OCI-LY1 (cell line): ENCODE results near the gene OR1E2.
"Not testable (repeated sequence)": the region's sequence is repeated elsewhere in the genome, so short reads cannot be mapped to it uniquely, and the experiment has no call there.

Experiments
- H2AFZ ChIP-seq: fragments of 200-600 bp; sonication (generic), shearing (Covaris generic); 2 replicates; pipeline ENCODE4 v1.6.0; 2014; ENCODE audit warnings: antibody characterized with exemption, mild to moderate bottlenecking, low read length
- H3F3A ChIP-seq: fragments of 200-600 bp; sonication (generic), shearing (Covaris generic); 2 replicates; pipeline ENCODE4 v1.6.0; 2014; ENCODE audit warnings: mild to moderate bottlenecking, antibody characterized with exemption, low read length, moderate library complexity; ENCODE audit not compliant: insufficient read depth
- H3K27ac ChIP-seq: fragments of 200-600 bp; sonication (generic); 2 replicates; pipeline ENCODE4 v1.5.1; 2014; ENCODE audit warnings: low read length, mixed run types, mild to moderate bottlenecking, low read depth; ENCODE audit not compliant: poor library complexity, severe bottlenecking
- H3K27me3 ChIP-seq: fragments of 200-600 bp; sonication (generic); 2 replicates; pipeline ENCODE4 v1.6.0; 2014; ENCODE audit warnings: antibody characterized with exemption, mild to moderate bottlenecking, low read length, moderate library complexity; ENCODE audit not compliant: insufficient read depth
- H3K36me3 ChIP-seq: fragments of 200-600 bp; sonication (generic); 2 replicates; pipeline ENCODE4 v1.6.1; 2014; ENCODE audit warnings: mild to moderate bottlenecking, antibody characterized with exemption, low read length, moderate library complexity, mixed read lengths; ENCODE audit not compliant: insufficient read depth
- H3K4me1 ChIP-seq: fragments of 200-600 bp; sonication (generic); 2 replicates; pipeline ENCODE4 v1.5.1; 2014; ENCODE audit warnings: mild to moderate bottlenecking, low read length, moderate library complexity; ENCODE audit not compliant: insufficient read depth, severe bottlenecking
- H3K4me2 ChIP-seq: fragments of 200-600 bp; sonication (generic), shearing (Covaris generic); 2 replicates; pipeline ENCODE4 v1.6.1; 2014; ENCODE audit warnings: low read length
- H3K4me3 ChIP-seq: fragments of 200-600 bp; sonication (generic); 2 replicates; pipeline ENCODE4 v1.5.1; 2014; ENCODE audit warnings: low read length, low read depth, mild to moderate bottlenecking, mixed read lengths; ENCODE audit not compliant: poor library complexity, severe bottlenecking
- H3K79me2 ChIP-seq: fragments of 200-600 bp; shearing (Covaris generic); 2 replicates; pipeline ENCODE4 v1.6.1; 2016; ENCODE audit warnings: mixed run types, low read length, mixed read lengths; ENCODE audit not compliant: insufficient read depth
- H3K9ac ChIP-seq: fragments of 200-600 bp; sonication (generic), shearing (Covaris generic); 2 replicates; pipeline ENCODE4 v1.6.1; 2014; ENCODE audit warnings: mild to moderate bottlenecking, low read length, mixed read lengths
- H3K9me2 ChIP-seq: fragments of 200-600 bp; sonication (generic), shearing (Covaris generic); 2 replicates; pipeline ENCODE4 v1.6.1; 2014; ENCODE audit warnings: low read depth, mild to moderate bottlenecking, low read length, mixed read lengths
- H3K9me3 ChIP-seq: fragments of 200-600 bp; shearing (Covaris generic); 2 replicates; pipeline ENCODE4 v1.6.1; 2014; ENCODE audit warnings: low read length, mixed read lengths
- H4K20me1 ChIP-seq: fragments of 200-600 bp; sonication (generic), shearing (Covaris generic); 2 replicates; pipeline ENCODE4 v1.6.0; 2016; ENCODE audit warnings: mild to moderate bottlenecking, low read length; ENCODE audit not compliant: insufficient read depth
- EZH2 ChIP-seq: fragments of 200-600 bp; sonication (generic), shearing (Covaris generic); IDR thresholded peaks from 2 replicates; pipeline ENCODE4 v1.8.0; 2017; ENCODE audit warnings: borderline replicate concordance, mixed run types, mild to moderate bottlenecking, antibody characterized with exemption, low read length, moderate library complexity, mixed read lengths
- TF ChIP-seq, protein P1 (sequence below): fragments of 200-600 bp; sonication (generic), shearing (Covaris generic); IDR thresholded peaks from 2 replicates; pipeline ENCODE4 v1.5.1; 2017; ENCODE audit warnings: mild to moderate bottlenecking, antibody characterized with exemption, low read length, moderate library complexity, mixed read lengths

OR1E2 gene

GRCh38 chr17:3438368-3438767 lies 4.7 kb upstream of the OR1E2 start:
- no peaks in the 10 kb centered on the region for H3K9me3 ChIP-seq

GRCh38 chr17:3433215-3433614 lies 426 bp downstream of the OR1E2 start:
- H3K4me3 ChIP-seq, H3K27me3 ChIP-seq, H3F3A ChIP-seq, H4K20me1 ChIP-seq, H3K79me2 ChIP-seq, H3K4me2 ChIP-seq, H3K9me3 ChIP-seq, H3K4me1 ChIP-seq, H3K9ac ChIP-seq, H3K9me2 ChIP-seq, H3K27ac ChIP-seq, H3K36me3 ChIP-seq, H2AFZ ChIP-seq: not testable (repeated sequence)

More at GRCh38 chr17:3438368-3438767, 4.7 kb upstream of the OR1E2 start:
- H3K4me3 ChIP-seq, result no peak overlapping the region
- H3F3A ChIP-seq, result no peaks in the 10 kb centered on the region
- no peak overlapping the region for H3K9ac ChIP-seq
- no peaks in the 10 kb centered on the region for H3K4me1 ChIP-seq
- peaks cover 4% of the 10 kb centered on the region; the same call in 1 of the 2 replicates for H3K27me3 ChIP-seq
- H3K4me2 ChIP-seq, result no peak overlapping the region
- TF ChIP-seq EZH2, result no peak
- TF ChIP-seq, protein P1, sequence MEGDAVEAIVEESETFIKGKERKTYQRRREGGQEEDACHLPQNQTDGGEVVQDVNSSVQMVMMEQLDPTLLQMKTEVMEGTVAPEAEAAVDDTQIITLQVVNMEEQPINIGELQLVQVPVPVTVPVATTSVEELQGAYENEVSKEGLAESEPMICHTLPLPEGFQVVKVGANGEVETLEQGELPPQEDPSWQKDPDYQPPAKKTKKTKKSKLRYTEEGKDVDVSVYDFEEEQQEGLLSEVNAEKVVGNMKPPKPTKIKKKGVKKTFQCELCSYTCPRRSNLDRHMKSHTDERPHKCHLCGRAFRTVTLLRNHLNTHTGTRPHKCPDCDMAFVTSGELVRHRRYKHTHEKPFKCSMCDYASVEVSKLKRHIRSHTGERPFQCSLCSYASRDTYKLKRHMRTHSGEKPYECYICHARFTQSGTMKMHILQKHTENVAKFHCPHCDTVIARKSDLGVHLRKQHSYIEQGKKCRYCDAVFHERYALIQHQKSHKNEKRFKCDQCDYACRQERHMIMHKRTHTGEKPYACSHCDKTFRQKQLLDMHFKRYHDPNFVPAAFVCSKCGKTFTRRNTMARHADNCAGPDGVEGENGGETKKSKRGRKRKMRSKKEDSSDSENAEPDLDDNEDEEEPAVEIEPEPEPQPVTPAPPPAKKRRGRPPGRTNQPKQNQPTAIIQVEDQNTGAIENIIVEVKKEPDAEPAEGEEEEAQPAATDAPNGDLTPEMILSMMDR, result no peak
- H3K27ac ChIP-seq, result no peak overlapping the region
- no peaks in the 10 kb centered on the region for H4K20me1 ChIP-seq
- no peaks in the 10 kb centered on the region for H3K36me3 ChIP-seq
- no peaks in the 10 kb centered on the region for H3K9me2 ChIP-seq
- H3K79me2 ChIP-seq, result no peaks in the 10 kb centered on the region
- H2AFZ ChIP-seq, result no peak overlapping the region

GRCh38 chr17:3418222-3418621 lies 15.4 kb downstream of the OR1E2 start:
- Histone ChIP-seq H3K9me3 (no peaks in the 10 kb centered on the region), H3F3A (no peaks in the 10 kb centered on the region), H4K20me1 (no peaks in the 10 kb centered on the region), H3K27me3 (no peaks in the 10 kb centered on the region; the same call in 1 of the 2 replicates), H3K9ac (no peak overlapping the region), H3K4me3 (no peak overlapping the region), H3K9me2 (no peaks in the 10 kb centered on the region; the same call in 1 of the 2 replicates), H3K36me3 (no peaks in the 10 kb centered on the region), H3K4me1 (no peaks in the 10 kb centered on the region), H3K4me2 (no peak overlapping the region), H3K27ac (no peak overlapping the region), H3K79me2 (no peaks in the 10 kb centered on the region), H2AFZ (no peak overlapping the region)
- TF ChIP-seq EZH2, result no peak
- TF ChIP-seq, protein P1, result no peak

DNA sequence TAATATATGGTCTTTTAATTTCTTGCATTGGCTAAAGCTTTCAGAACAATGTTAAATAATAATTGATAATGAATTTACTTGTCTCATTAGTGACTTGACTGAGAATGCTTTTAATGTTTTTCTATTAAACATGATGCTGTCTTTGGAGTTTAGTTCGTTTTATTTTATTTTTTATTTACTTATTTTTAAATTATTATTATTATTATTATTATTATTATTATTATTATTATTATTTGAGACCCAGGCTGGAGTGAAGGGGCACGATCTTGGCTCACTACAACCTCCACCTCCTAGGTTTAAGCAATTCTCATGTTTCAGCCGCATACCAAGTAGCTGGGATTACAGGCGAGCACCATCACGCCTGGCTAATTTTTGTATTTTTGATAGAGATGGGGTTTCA lies 18.0 kb downstream of the OR1E2 start:
- TF ChIP-seq, protein P1, result no peak
- TF ChIP-seq EZH2, result no peak
- no peak overlapping the region for H3K27ac ChIP-seq
- no peaks in the 10 kb centered on the region for H3F3A ChIP-seq
- H3K9me3 ChIP-seq, result no peaks in the 10 kb centered on the region
- no peak overlapping the region for H3K4me2 ChIP-seq
- no peak overlapping the region for H3K9ac ChIP-seq
- no peaks in the 10 kb centered on the region; the same call in 1 of the 2 replicates for H3K9me2 ChIP-seq
- H3K4me1 ChIP-seq, result no peaks in the 10 kb centered on the region
- no peaks in the 10 kb centered on the region for H3K36me3 ChIP-seq
- no peaks in the 10 kb centered on the region for H4K20me1 ChIP-seq
- no peak overlapping the region for H3K4me3 ChIP-seq
- no peak overlapping the region for H2AFZ ChIP-seq
- no peaks in the 10 kb centered on the region for H3K79me2 ChIP-seq
- no peaks in the 10 kb centered on the region for H3K27me3 ChIP-seq

DNA sequence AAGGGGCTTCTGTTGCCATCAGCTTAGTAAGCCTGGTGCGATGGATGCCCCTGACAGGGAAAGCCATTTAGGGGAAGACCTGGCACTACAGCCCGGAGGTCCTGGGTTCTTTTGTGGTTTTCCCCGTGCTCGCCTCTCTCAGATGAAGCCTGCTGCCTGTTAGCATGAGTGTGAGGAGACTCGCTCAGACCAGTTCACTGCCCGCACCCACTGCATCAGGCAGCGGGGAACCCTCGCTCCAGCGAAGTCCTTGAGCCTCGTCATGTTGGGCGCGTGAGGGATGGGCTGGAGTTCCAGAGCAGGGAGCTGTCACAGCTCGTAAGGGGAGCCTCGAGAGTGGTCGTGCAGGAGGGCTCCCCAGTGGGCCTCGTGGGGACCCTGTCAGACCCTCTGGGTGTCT lies 21.4 kb downstream of the OR1E2 start:
- H2AFZ ChIP-seq, H3K36me3 ChIP-seq, H3K27ac ChIP-seq, H3K4me2 ChIP-seq, H3K4me3 ChIP-seq, H3K9me3 ChIP-seq, H4K20me1 ChIP-seq, H3K9ac ChIP-seq, H3F3A ChIP-seq, H3K4me1 ChIP-seq, H3K79me2 ChIP-seq, H3K9me2 ChIP-seq, H3K27me3 ChIP-seq: not testable (repeated sequence)
